Right lobe of liver (tissue), 6 donors: Measurements from ENCODE around the gene DNAJC10. TPM values are rescaled to one million over a fixed set of nuclear protein-coding genes. Genes with fewer than 3 reads are reported as not detected.
"Not testable (repeated sequence)": the region's sequence is repeated elsewhere in the genome, so short reads cannot be mapped to it uniquely, and the experiment has no call there.

Experiments
- ATAC-seq, 4 donors: fragments of 200-7000 bp; cut with Tn5 transposase; one replicate each; pipeline ENCODE4 v1.9.1; 2020; ENCODE audit warnings: mild to moderate bottlenecking in 4 of 4, moderate library complexity in 4 of 4
- DNase-seq, 3 donors: peaks; one replicate each; pipeline ENCODE4 v3.0.0-alpha.2; 2020
- H3K27ac ChIP-seq, 3 donors: fragments of 200-600 bp; one replicate each; pipeline ENCODE4 v1.8.0; 2022
- H3K27me3 ChIP-seq, 2 donors: fragments of 200-600 bp; one replicate each; pipeline ENCODE4 v1.8.0; 2022
- H3K36me3 ChIP-seq, 4 donors: fragments of 200-600 bp; sonication (generic) in 1 of 4; one replicate each; pipeline versions ENCODE4 v1.5.1 to v1.8.0; 2017 to 2022; ENCODE audit warnings: control low read depth in 1 of 4
- H3K4me1 ChIP-seq, 4 donors: fragments of 200-600 bp; sonication (generic) in 1 of 4; one replicate each; pipeline versions ENCODE4 v1.5.1 to v1.8.0; 2017 to 2022; ENCODE audit warnings: control low read depth in 1 of 4
- H3K4me3 ChIP-seq, 3 donors: fragments of 200-600 bp; one replicate each; pipeline ENCODE4 v1.8.0; 2022
- H3K9me3 ChIP-seq, 4 donors: fragments of 200-600 bp; sonication (generic) in 1 of 4; one replicate each; pipeline versions ENCODE4 v1.5.1 to v1.8.0; 2017 to 2022; ENCODE audit warnings: control low read depth in 1 of 4
- CTCF ChIP-seq, 4 donors: fragments of 200-600 bp in 3 of 4; fragments of 450-650 bp in 1 of 4; IDR thresholded peaks; one replicate each; pipeline versions ENCODE4 v1.5.1 to v1.8.0; 2016 to 2022; ENCODE audit warnings: antibody characterized with exemption in 4 of 4, mild to moderate bottlenecking in 2 of 4
- POLR2A ChIP-seq: fragments of 450-650 bp; IDR thresholded peaks from one replicate; pipeline ENCODE4 v1.6.1; 2017; ENCODE audit warnings: antibody characterized with exemption, mild to moderate bottlenecking
- WGBS: methylation state at CpG from one replicate; pipeline ENCODE4 v1.1.6; 2018; ENCODE audit warnings: low coverage, low lambda C conversion rate; ENCODE audit not compliant: insufficient coverage; ENCODE audit errors: missing lambda C conversion rate; 5-methylcytosine and 5-hydroxymethylcytosine counted together
- intact Hi-C, 2 donors: fragments of 100-400 bp; cut with DNase I; formaldehyde crosslinking; loops; one replicate each; pipeline versions ENCODE4 v1.11.2 to v1.14.1; 2022
- total RNA-seq, 6 experiments: library from RNA; depleted of rRNA in 2 of 6; stranded (reverse); fragments of >200 nt in 2 of 6; fragmentation: NEBNext Ultra II Directional in 3 of 6; extraction: Animal tissue kit (Norgen Biotek cat#: 25700) in 3 of 6; gene quantifications; one replicate each; pipeline versions ENCODE4 v1.1.0 to v1.2.4, GENCODE V29; 2016 to 2023
- donor health status: DM: no; HTN: yes; CAD: no.
- donor health status: DM: no; HTN: no; CAD: no.
- donor health status: DM: no; HTN: no; CAD: no.
- donor health status: DM: no; HTN: yes; CAD: no.
- donor health status: DM: no; HTN: yes; CAD: no.

Gene DNAJC10
- total RNA-seq, 6 experiments from 2014 or later = 26.1 to 37.7 (median 33.0) TPM

- H3K36me3 ChIP-seq = no peaks in the 10 kb centered on the region
- DNase-seq = no peak
- TF ChIP-seq CTCF (IDR thresholded peaks at IDR 0.05) (no peak), POLR2A (no peak)
- intact Hi-C loops = no loop called here
- ATAC-seq = no peak
- H3K4me1 ChIP-seq = no peaks in the 10 kb centered on the region
- WGBS = 39% methylated on average over 6 of the region's 6 CpGs
- H3K27ac ChIP-seq = no peak overlapping the region
- no peaks in the 10 kb centered on the region for H3K27me3 ChIP-seq
- no peak overlapping the region for H3K4me3 ChIP-seq
- H3K9me3 ChIP-seq = no peaks in the 10 kb centered on the region
Observed at GRCh38 chr2:182672466-182673165, 43.4 kb upstream of the DNAJC10 start.

- Histone ChIP-seq H3K9me3 (no peaks in the 10 kb centered on the region), H3K27ac (no peak overlapping the region), H3K36me3 (no peaks in the 10 kb centered on the region), H3K27me3 (no peaks in the 10 kb centered on the region), H3K4me3 (no peak overlapping the region), H3K4me1 (no peaks in the 10 kb centered on the region)
- WGBS = 13% methylated on average over 1 of the region's 1 CpG
- intact Hi-C loops = no loop called here
- TF ChIP-seq CTCF (IDR thresholded peaks at IDR 0.05) (no peak), POLR2A (no peak)
- ATAC-seq (no peak), DNase-seq (no peak)
Observed at GRCh38 chr2:182680837-182681236, 35.2 kb upstream of the DNAJC10 start.

- DNase-seq (no peak), ATAC-seq (no peak)
- intact Hi-C loops = no loop called here
- H3K36me3 ChIP-seq = no peaks in the 10 kb centered on the region
- no peak overlapping the region for H3K4me3 ChIP-seq
- H3K27me3 ChIP-seq = no peaks in the 10 kb centered on the region
- no peaks in the 10 kb centered on the region for H3K9me3 ChIP-seq
- H3K4me1 ChIP-seq = no peaks in the 10 kb centered on the region
- no peak overlapping the region for H3K27ac ChIP-seq
- 58% methylated on average over 1 of the region's 1 CpG for WGBS
- TF ChIP-seq CTCF (IDR thresholded peaks at IDR 0.05) = no peak
- no peak for TF ChIP-seq POLR2A
Observed at GRCh38 chr2:182682210-182682609, 33.8 kb upstream of the DNAJC10 start.

GRCh38 chr2:182685559-182685958 is 30.5 kb upstream of the DNAJC10 start:
- H3K4me3 ChIP-seq = no peak overlapping the region
- no peaks in the 10 kb centered on the region for H3K27me3 ChIP-seq
- intact Hi-C loops = no loop called here
- no peaks in the 10 kb centered on the region for H3K36me3 ChIP-seq
- no peaks in the 10 kb centered on the region for H3K4me1 ChIP-seq
- ATAC-seq = no peak
- no peaks in the 10 kb centered on the region for H3K9me3 ChIP-seq
- TF ChIP-seq POLR2A (no peak), CTCF (IDR thresholded peaks at IDR 0.05) (no peak)
- no peak overlapping the region for H3K27ac ChIP-seq
- no peak for DNase-seq
- WGBS = 72% methylated on average over 2 of the region's 2 CpGs

GRCh38 chr2:182686763-182687162 is 29.3 kb upstream of the DNAJC10 start:
- H3K9me3 ChIP-seq, H3K36me3 ChIP-seq, H3K27ac ChIP-seq, DNase-seq, intact Hi-C loops, H3K4me3 ChIP-seq, H3K27me3 ChIP-seq, H3K4me1 ChIP-seq, ATAC-seq: not testable (repeated sequence)
- WGBS = 81% methylated on average over 6 of the region's 10 CpGs
